Muscle of leg (tissue), 11 donors: ENCODE measurements around the gene SUMF1. TPM values are rescaled to one million over a fixed set of nuclear protein-coding genes. Genes with fewer than 3 reads are reported as not detected.

Experiments used
- DNase-seq: peaks from one replicate; pipeline ENCODE4 v3.0.0; 2013
- H3K27ac ChIP-seq: one replicate; pipeline ENCODE4 v1.5.1; 2013; ENCODE audit warnings: mild to moderate bottlenecking, low read length, control low read depth
- H3K27me3 ChIP-seq: one replicate; pipeline ENCODE4 v1.6.1; 2013; ENCODE audit warnings: low read length; ENCODE audit not compliant: control insufficient read depth, insufficient read depth
- H3K36me3 ChIP-seq: one replicate; pipeline ENCODE4 v1.6.1; 2013; ENCODE audit warnings: low read length; ENCODE audit not compliant: control insufficient read depth, insufficient read depth
- H3K4me1 ChIP-seq: one replicate; pipeline ENCODE4 v1.6.1; 2013; ENCODE audit warnings: low read length; ENCODE audit not compliant: control insufficient read depth, insufficient read depth
- H3K4me3 ChIP-seq: one replicate; pipeline ENCODE4 v1.5.1; 2013; ENCODE audit warnings: low read length, control low read depth
- H3K9me3 ChIP-seq: replicated peaks from 2 replicates; pipeline ENCODE4 v1.6.1; 2013; ENCODE audit warnings: low read depth, low read length; ENCODE audit not compliant: control insufficient read depth
- WGBS: methylation state at CpG from one replicate; pipeline ENCODE4 v1.1.5; 2013; ENCODE audit warnings: missing lambda C conversion rate; ENCODE audit not compliant: insufficient coverage; 5-methylcytosine and 5-hydroxymethylcytosine counted together
- polyA plus RNA-seq, 8 donors: library from polyadenylated mRNA; unstranded; fragments of 120-200 nt; gene quantifications; one replicate each; pipeline versions ENCODE4 v1.2.1 to v1.2.3, GENCODE V29; 2013; ENCODE audit warnings: inconsistent platforms in 1 of 8, low replicate concordance in 1 of 8; ENCODE audit not compliant: insufficient read length in 8 of 8, insufficient read depth in 1 of 8
- total RNA-seq: library from RNA; stranded (reverse); fragments of 120-200 nt; gene quantifications from one replicate; pipeline ENCODE4 v1.2.4, GENCODE V29; 2013

SUMF1 gene
- total and polyA plus RNA-seq, 9 donors = 14.4 to 26.2 (median 17.3) TPM

- Histone ChIP-seq H3K4me1 (no peaks in the 10 kb centered on the region), H3K27me3 (no peaks in the 10 kb centered on the region), H3K27ac (no peak overlapping the region), H3K36me3 (peaks cover 5% of the 10 kb centered on the region), H3K9me3 (no peaks in the 10 kb centered on the region), H3K4me3 (no peak overlapping the region)
- WGBS = no CpG with 5 or more reads among the region's 1 CpG
- DNase-seq = no peak
Measured at GRCh38 chr3:4438296-4438695, 28.8 kb downstream of the SUMF1 start.

DNA sequence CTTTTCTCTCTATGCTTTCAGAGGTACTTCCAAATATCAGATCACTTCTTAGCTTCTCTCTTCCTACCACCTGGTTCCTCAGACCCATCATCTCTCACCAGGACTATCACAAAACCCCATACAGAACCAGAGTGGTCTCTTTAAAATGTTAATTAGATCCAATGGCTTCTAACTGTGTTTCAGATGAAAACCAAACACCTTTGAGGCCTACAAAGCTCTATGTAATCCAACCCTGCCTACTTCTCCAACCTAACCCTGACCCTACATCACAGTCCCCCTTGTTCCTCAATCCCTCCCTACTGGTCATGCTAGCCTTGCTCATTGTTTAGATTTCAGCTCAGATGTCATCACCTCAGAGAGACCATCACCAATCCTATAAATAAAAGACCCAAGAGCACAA, 34.8 kb downstream of the SUMF1 start:
- Histone ChIP-seq H3K27ac (no peak overlapping the region), H3K4me3 (no peak overlapping the region), H3K27me3 (no peaks in the 10 kb centered on the region), H3K36me3 (peaks cover 6% of the 10 kb centered on the region), H3K4me1 (no peaks in the 10 kb centered on the region), H3K9me3 (peaks cover 2% of the 10 kb centered on the region)
- no peak for DNase-seq

DNA sequence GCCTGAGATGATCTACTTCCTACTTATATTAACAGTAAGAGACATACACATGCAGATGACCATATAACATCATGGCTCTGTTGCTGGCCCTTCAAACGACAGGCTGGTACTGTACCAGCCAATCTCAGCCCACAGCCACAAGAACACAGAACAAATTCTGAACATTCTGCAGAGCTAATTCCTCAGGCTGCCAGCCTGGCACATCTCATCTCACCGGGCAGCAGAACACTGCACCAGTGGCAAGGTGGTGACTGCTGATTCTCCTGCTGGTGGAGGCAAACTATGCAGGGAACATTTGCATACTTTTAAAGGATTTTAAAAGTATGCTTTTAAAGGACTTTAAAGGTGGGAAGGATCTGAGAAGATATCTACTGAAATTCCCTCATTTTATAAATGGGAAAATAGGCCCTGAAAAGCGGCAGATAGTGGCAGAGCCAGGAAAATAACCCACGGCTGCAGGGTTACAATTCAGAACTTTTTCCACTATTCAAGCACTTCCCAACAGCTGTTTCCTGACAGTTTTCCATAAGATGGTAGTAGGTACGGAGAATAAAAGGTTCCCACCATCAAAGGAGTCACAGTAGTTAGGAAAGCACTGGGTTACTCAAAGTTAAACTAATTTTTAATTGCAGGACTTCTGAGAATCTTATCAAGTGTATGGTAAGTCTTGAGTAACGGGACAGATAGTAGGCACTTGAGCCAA, 37.3 kb downstream of the SUMF1 start:
- H3K9me3 ChIP-seq = peaks cover 2% of the 10 kb centered on the region
- peaks cover 6% of the 10 kb centered on the region for H3K36me3 ChIP-seq
- H3K4me1 ChIP-seq = no peaks in the 10 kb centered on the region
- H3K27ac ChIP-seq = no peak overlapping the region
- H3K4me3 ChIP-seq = no peak overlapping the region
- DNase-seq = no peak
- 94% methylated on average over 2 of the region's 6 CpGs for WGBS
- H3K27me3 ChIP-seq = no peaks in the 10 kb centered on the region

DNA sequence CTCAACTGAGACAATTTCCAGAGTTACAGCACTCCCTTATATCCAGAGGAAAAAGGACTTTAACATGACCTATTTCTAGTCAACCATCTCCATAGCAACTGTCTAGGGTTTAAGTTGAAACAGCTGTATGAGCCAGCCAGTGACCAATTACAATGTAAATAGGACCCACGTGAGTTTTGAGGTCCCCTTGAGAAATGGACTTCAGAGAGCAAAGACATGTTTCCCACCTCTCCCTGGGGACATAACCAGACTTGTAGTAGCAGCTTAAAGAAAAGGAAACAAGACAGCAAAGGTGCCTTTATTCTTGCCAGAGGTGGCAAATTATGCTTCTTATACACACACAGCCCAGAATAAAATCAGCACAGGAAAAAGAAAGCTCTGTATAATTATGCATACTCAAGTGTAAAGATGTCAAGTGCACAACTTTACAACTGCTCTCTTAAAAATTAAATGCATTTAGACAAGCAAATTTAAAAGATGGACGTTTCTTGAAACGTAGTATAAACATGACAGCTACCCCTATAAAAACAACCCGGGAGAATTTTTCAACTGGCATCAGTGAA, 40.2 kb downstream of the SUMF1 start:
- Histone ChIP-seq H3K9me3 (peaks cover 2% of the 10 kb centered on the region), H3K27ac (peak overlapping the region; percentile 37), H3K4me1 (no peaks in the 10 kb centered on the region), H3K4me3 (no peak overlapping the region), H3K36me3 (no peaks in the 10 kb centered on the region), H3K27me3 (no peaks in the 10 kb centered on the region)
- DNase-seq = peak; percentile 89
- WGBS = no CpG with 5 or more reads among the region's 4 CpGs

GRCh38 chr3:4426261-4426781, 40.7 kb downstream of the SUMF1 start:
- WGBS = 73% methylated on average over 2 of the region's 3 CpGs
- peak overlapping the region; percentile 37 for H3K27ac ChIP-seq

DNA sequence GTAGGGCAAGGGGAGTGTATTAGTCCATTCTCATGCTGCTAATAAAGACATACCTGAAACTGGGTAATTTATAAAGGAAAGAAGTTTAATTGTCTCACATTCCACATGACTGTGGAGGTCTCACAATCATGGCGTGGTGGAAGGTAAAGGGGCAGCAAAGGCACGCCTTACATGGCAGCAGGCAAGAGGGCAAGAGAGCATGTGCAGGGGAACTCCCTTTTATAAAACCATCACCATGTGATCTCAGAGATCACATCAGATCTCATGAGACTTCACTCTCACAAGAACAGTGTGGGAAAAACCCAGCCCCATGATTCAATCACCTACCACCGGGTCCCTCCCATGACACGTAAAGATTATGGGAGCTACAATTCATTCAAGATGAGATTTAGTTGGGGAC, 41.4 kb downstream of the SUMF1 start:
- H3K27me3 ChIP-seq = no peaks in the 10 kb centered on the region
- no peaks in the 10 kb centered on the region for H3K36me3 ChIP-seq
- H3K9me3 ChIP-seq = no peaks in the 10 kb centered on the region
- no CpG with 5 or more reads among the region's 4 CpGs for WGBS
- H3K27ac ChIP-seq = peak overlapping the region; percentile 37
- no peak for DNase-seq
- no peak overlapping the region for H3K4me3 ChIP-seq
- no peaks in the 10 kb centered on the region for H3K4me1 ChIP-seq

More at GRCh38 chr3:4426261-4426781, 40.7 kb downstream of the SUMF1 start:
- H3K27me3 ChIP-seq = no peaks in the 10 kb centered on the region
- H3K4me3 ChIP-seq = no peak overlapping the region
- DNase-seq = no peak
- no peaks in the 10 kb centered on the region for H3K9me3 ChIP-seq
- H3K4me1 ChIP-seq = no peaks in the 10 kb centered on the region
- H3K36me3 ChIP-seq = no peaks in the 10 kb centered on the region

DNA sequence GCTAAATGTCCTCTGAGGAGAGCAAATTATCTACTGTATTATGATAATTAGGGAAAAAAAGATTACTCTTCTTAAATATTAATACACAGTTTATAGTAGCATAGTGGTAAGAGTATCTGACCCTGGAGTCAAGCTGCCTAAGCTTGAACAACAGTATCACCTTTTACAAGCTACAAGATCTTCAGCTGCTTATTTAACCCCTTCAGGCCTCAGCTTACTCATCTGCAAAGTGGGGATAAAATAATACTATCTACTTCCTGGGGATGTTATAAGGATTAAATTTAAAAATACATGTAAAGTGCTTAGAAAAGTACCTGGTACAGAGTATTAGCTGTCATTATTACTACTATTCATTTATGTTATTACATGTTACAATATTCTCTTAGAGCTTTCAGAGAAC, 42.0 kb downstream of the SUMF1 start:
- no peak overlapping the region for H3K27ac ChIP-seq
- H3K27me3 ChIP-seq = no peaks in the 10 kb centered on the region
- H3K9me3 ChIP-seq = no peaks in the 10 kb centered on the region
- H3K4me3 ChIP-seq = no peak overlapping the region
- no peak for DNase-seq
- no peaks in the 10 kb centered on the region for H3K4me1 ChIP-seq
- no peaks in the 10 kb centered on the region for H3K36me3 ChIP-seq

DNA sequence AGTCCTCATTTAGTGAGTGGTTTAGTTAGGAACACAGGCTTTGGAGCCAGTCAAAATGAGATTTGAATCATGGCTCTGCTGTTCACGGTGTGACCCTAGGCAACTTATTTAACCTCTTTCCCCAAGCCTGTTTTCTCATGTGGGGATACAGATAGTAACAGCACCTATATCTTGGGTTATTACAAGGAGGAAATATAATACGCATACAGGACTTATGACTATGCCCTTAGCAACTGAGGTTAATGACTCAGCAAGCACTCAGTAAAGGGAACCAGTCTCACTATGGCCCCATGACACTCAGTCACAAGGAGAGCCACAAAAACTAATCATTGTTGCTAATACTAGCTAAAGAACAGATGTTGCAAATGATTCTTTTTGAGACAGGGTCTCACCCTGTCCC, 45.9 kb downstream of the SUMF1 start:
- no peak for DNase-seq
- no peaks in the 10 kb centered on the region for H3K27me3 ChIP-seq
- peaks cover 6% of the 10 kb centered on the region for H3K36me3 ChIP-seq
- no CpG with 5 or more reads among the region's 2 CpGs for WGBS
- no peak overlapping the region for H3K4me3 ChIP-seq
- peaks cover 8% of the 10 kb centered on the region for H3K4me1 ChIP-seq
- no peaks in the 10 kb centered on the region for H3K9me3 ChIP-seq
- H3K27ac ChIP-seq = no peak overlapping the region

DNA sequence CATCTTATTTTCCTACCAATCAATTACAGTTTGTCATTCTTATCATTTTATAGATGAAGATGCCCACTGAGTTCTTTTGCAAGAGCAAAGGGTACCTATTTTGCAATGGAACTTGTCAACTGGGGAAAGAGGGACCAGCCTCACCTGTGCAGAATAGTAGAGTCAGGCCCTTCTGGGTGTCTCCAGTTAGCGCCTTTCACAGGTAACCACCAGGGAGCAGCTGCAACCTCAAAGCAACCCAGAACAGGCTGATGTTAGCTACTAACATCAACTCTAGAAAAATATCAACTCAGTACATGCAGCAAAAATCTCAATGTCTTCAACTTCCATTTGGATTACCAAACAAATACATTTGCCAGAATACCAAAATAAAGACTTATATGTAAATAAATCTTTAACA, 47.1 kb downstream of the SUMF1 start:
- Histone ChIP-seq H3K36me3 (peaks cover 6% of the 10 kb centered on the region), H3K27me3 (no peaks in the 10 kb centered on the region), H3K4me3 (no peak overlapping the region), H3K9me3 (no peaks in the 10 kb centered on the region), H3K27ac (no peak overlapping the region), H3K4me1 (peaks cover 8% of the 10 kb centered on the region)
- no CpG with 5 or more reads among the region's 1 CpG for WGBS
- no peak for DNase-seq

- Histone ChIP-seq H3K36me3 (peaks cover 6% of the 10 kb centered on the region), H3K4me1 (peaks cover 8% of the 10 kb centered on the region), H3K4me3 (no peak overlapping the region), H3K9me3 (no peaks in the 10 kb centered on the region), H3K27me3 (no peaks in the 10 kb centered on the region), H3K27ac (no peak overlapping the region)
- no CpG with 5 or more reads among the region's 3 CpGs for WGBS
- no peak for DNase-seq
Measured at GRCh38 chr3:4419386-4419785, 47.7 kb downstream of the SUMF1 start.
